Heart left ventricle (tissue), 16 donors: ENCODE measurements around the gene ATRN. TPM values are rescaled to one million over a fixed set of nuclear protein-coding genes. Genes with fewer than 3 reads are reported as not detected.

ENCODE experiments used
- ATAC-seq, 4 donors: fragments of 200-7000 bp; cut with Tn5 transposase; one replicate each; pipeline ENCODE4 v1.9.1; 2020 to 2022; ENCODE audit warnings: moderate library complexity in 4 of 4, mild to moderate bottlenecking in 3 of 4, moderate number of reproducible peaks in 1 of 4
- DNase-seq, 5 donors: peaks; one replicate each; pipeline ENCODE4 v3.0.0-alpha.2; 2020
- H3K27ac ChIP-seq, 12 donors: fragments of 200-600 bp; sonication (generic) in 4 of 12; one replicate each; pipeline versions ENCODE4 v1.5.0 to v1.8.0; 2016 to 2022; ENCODE audit warnings: mild to moderate bottlenecking in 2 of 12
- H3K27me3 ChIP-seq, 9 donors: fragments of 200-600 bp; sonication (generic) in 2 of 9; one replicate each; pipeline versions ENCODE4 v1.5.1 to v1.8.0; 2016 to 2022; ENCODE audit warnings: mild to moderate bottlenecking in 3 of 9
- H3K36me3 ChIP-seq, 9 donors: fragments of 200-600 bp; sonication (generic) in 2 of 9; one replicate each; pipeline versions ENCODE4 v1.5.0 to v1.8.0; 2018 to 2022; ENCODE audit warnings: mild to moderate bottlenecking in 2 of 9
- H3K4me1 ChIP-seq, 12 donors: fragments of 200-600 bp; sonication (generic) in 4 of 12; one replicate each; pipeline versions ENCODE4 v1.5.0 to v1.8.0; 2016 to 2022; ENCODE audit warnings: mild to moderate bottlenecking in 3 of 12
- H3K4me3 ChIP-seq, 12 donors: fragments of 200-600 bp; sonication (generic) in 4 of 12; one replicate each; pipeline versions ENCODE4 v1.5.0 to v1.8.0; 2017 to 2022; ENCODE audit warnings: mild to moderate bottlenecking in 9 of 12, moderate library complexity in 4 of 12
- H3K9me3 ChIP-seq, 12 donors: fragments of 200-600 bp; sonication (generic) in 4 of 12; one replicate each; pipeline versions ENCODE4 v1.5.0 to v1.8.0; 2016 to 2022; ENCODE audit warnings: mild to moderate bottlenecking in 1 of 12
- POLR2A ChIP-seq, 2 donors: fragments of 450-650 bp; IDR thresholded peaks; one replicate each; pipeline ENCODE4 v1.6.1; 2017; ENCODE audit warnings: antibody characterized with exemption in 2 of 2, mild to moderate bottlenecking in 2 of 2, moderate library complexity in 2 of 2
- WGBS, 4 donors: extraction: QIAGEN DNeasy Blood & Tissue Kit in 2 of 4; methylation state at CpG; one replicate each; pipeline versions ENCODE4 v1.1.5 to v1.1.7; 2013 to 2018; 5-methylcytosine and 5-hydroxymethylcytosine counted together
- intact Hi-C, 10 donors: fragments of 100-400 bp; cut with DNase I; formaldehyde crosslinking; loops; one replicate each; pipeline versions ENCODE4 v1.11.1 to v1.14.2; 2022
- polyA plus RNA-seq, 2 donors: library from polyadenylated mRNA; stranded (reverse); fragments of 200-250 nt; gene quantifications; one replicate each; pipeline ENCODE4 v1.2.3, GENCODE V29; 2013
- total RNA-seq, 9 donors: library from RNA; depleted of rRNA in 2 of 9; stranded (reverse); fragments of >200 nt in 2 of 9; fragmentation: NEBNext Ultra II Directional in 3 of 9; extraction: Animal tissue kit (Norgen Biotek cat#: 25700) in 3 of 9; gene quantifications; one replicate each; pipeline versions ENCODE4 v1.1.0 to v1.2.4, GENCODE V29; 2016 to 2023
- TF ChIP-seq, protein P1 (sequence below), 12 donors: fragments of 200-600 bp; sonication (generic) in 4 of 12; IDR thresholded peaks; one replicate each; pipeline versions ENCODE4 v1.5.0 to v1.8.0; 2018 to 2022; ENCODE audit warnings: antibody characterized with exemption in 12 of 12, mild to moderate bottlenecking in 5 of 12
- donor health status: ischemic (EF 13 %, LVEDD 7.1; RV severe dilation, severe dysfunction).
- donor health status: healthy with polysubstance abuse.
- donor health status: DM: no; HTN: yes; CAD: no.
- donor health status: DM: no; HTN: no; CAD: no.
- donor health status: ischemic (EF 25% LVEDD 6.9; RV normal size, moderate dysfunction).
- donor health status: ischemic (EF 25% LVEDD 5.7; RV mildly dilated, moderate dysfunction).
- donor health status: healthy.
- donor health status: DM: yes; HTN: yes; CAD: no.
- donor health status: ischemic (EF 35%, LVEDD 5.7; RV mildly dilated, moderate dysfunction).
- donor health status: nonischemic (EF 11% LVEDD 7.7; RV severe dilation, severe dysfunction).
- donor health status: DM: yes; HTN: yes; CAD: no.
- donor health status: PGD.
- donor health status: ischemic (EF 29% LVEDD 5.4; RV normal size, mild dysfunction).
- donor health status: nonischemic (EF 23%, LVEDD 6.1; RV moderate dilation, normal function).

The ATRN gene
- total and polyA plus RNA-seq, 11 donors = 4.8 to 44.7 (median 32.6) TPM

DNA sequence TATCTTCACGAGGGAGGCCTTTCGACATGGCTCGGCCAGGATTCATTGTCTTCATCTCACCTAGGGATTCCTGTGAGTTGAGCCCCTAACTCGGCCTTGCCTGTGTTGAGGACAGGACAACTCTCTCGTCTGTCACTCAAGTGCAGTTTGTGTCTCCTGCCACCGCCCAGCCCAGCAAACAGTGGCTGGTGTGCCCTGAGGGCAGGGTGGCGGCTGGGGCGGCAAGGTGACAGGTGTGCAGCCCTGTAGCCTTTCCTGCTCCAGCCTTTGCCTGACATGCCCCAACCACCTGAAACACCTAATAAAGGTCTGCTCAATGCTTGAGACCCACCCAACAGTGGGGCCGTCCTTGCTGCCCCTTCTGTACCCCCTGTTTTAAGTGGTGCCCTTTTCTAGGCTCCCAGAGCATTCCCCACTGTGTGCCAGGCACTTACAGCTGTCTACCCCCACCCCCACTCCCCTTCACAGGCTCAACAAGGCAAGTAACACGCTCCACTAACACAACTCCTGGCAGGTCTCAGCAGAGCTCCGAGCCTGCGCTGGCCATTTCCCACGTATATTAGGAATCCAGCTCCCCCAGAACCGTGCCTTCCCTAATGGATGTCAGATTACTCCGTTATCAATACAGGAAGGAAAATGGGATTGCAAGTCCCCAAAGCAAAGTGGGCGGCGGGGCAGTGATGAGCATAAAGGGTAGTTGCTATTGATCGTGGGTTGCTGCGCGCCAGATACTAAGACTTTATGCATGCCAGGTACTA is 174.7 kb downstream of the ATRN start:
- no peak overlapping the region for H3K4me3 ChIP-seq
- no peak overlapping the region for H3K27ac ChIP-seq
- peak in 1 of 4 donors; percentile 40 for ATAC-seq
- no peak for TF ChIP-seq POLR2A (IDR thresholded peaks at IDR 0.05)
- TF ChIP-seq, protein P1, sequence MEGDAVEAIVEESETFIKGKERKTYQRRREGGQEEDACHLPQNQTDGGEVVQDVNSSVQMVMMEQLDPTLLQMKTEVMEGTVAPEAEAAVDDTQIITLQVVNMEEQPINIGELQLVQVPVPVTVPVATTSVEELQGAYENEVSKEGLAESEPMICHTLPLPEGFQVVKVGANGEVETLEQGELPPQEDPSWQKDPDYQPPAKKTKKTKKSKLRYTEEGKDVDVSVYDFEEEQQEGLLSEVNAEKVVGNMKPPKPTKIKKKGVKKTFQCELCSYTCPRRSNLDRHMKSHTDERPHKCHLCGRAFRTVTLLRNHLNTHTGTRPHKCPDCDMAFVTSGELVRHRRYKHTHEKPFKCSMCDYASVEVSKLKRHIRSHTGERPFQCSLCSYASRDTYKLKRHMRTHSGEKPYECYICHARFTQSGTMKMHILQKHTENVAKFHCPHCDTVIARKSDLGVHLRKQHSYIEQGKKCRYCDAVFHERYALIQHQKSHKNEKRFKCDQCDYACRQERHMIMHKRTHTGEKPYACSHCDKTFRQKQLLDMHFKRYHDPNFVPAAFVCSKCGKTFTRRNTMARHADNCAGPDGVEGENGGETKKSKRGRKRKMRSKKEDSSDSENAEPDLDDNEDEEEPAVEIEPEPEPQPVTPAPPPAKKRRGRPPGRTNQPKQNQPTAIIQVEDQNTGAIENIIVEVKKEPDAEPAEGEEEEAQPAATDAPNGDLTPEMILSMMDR (IDR thresholded peaks at IDR 0.05) = no peak
- H3K36me3 ChIP-seq = peaks cover 0 to 94% (median 74%) of the 10 kb centered on the region in 9 donors
- intact Hi-C loops = no loop called here
- WGBS, 4 donors = 93 to 95% (median 93%) methylated on average over 20 of the region's 20 CpGs
- peaks cover 0 to 3% (median 0%) of the 10 kb centered on the region in 12 donors for H3K9me3 ChIP-seq
- no peaks in the 10 kb centered on the region for H3K27me3 ChIP-seq
- DNase-seq = no peak
- no peaks in the 10 kb centered on the region for H3K4me1 ChIP-seq

DNA sequence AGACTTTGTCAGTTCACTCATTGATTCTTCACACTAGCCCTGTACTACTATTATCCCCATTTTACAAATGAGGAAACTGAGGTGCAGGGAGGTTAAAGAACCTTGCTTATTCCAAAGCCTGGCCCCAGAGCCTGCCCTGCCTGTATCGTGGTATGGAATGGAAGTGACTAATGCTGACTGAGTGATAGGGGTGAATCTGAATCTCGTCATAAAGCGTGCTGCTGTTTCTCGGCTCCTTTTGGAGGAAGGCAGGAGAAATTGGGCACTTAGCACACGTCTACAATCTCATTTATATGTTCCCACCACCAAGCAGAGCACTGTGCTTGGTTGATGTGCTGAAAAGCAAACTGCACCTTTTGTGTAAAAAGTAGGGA is 175.2 kb downstream of the ATRN start:
- ATAC-seq = no peak
- Histone ChIP-seq H3K4me3 (no peak overlapping the region), H3K36me3 (peaks cover 0 to 90% (median 75%) of the 10 kb centered on the region in 9 donors), H3K27me3 (no peaks in the 10 kb centered on the region), H3K4me1 (no peaks in the 10 kb centered on the region), H3K27ac (no peak overlapping the region), H3K9me3 (no peaks in the 10 kb centered on the region)
- WGBS, 4 donors = 74 to 91% (median 83%) methylated on average over 5 of the region's 5 CpGs
- intact Hi-C loops = no loop called here
- no peak for DNase-seq
- TF ChIP-seq, protein P1 (IDR thresholded peaks at IDR 0.05) = no peak
- TF ChIP-seq POLR2A (IDR thresholded peaks at IDR 0.05) = no peak

DNA sequence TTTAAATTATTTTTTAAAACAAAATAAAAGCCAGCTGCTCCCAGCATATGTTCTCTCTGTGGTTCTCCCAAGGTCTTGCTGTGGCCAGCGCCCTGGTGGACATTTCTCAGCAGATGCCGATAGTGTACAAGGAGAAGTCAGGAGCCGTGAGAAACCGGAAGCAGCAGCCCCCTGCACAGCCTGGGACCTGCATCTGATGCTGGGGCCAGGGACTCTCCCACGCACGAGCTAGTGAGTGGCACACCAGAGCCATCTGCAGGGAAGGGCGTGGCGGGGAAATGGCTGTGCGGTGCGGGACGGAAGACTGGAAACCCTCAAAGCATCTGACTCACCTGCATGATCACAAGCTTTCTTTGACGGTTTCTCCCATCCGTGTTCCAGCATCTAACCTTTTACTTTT is 175.8 kb downstream of the ATRN start:
- ATAC-seq (no peak), DNase-seq (no peak)
- Histone ChIP-seq H3K4me1 (no peaks in the 10 kb centered on the region), H3K27me3 (no peaks in the 10 kb centered on the region), H3K4me3 (no peak overlapping the region), H3K27ac (no peak overlapping the region), H3K36me3 (peaks cover 0 to 85% (median 75%) of the 10 kb centered on the region in 9 donors), H3K9me3 (no peaks in the 10 kb centered on the region)
- TF ChIP-seq, protein P1 (IDR thresholded peaks at IDR 0.05) = no peak
- TF ChIP-seq POLR2A (IDR thresholded peaks at IDR 0.05) = no peak
- WGBS, 4 donors = 88 to 91% (median 90%) methylated on average over 13 of the region's 13 CpGs
- intact Hi-C loops = no loop called here

DNA sequence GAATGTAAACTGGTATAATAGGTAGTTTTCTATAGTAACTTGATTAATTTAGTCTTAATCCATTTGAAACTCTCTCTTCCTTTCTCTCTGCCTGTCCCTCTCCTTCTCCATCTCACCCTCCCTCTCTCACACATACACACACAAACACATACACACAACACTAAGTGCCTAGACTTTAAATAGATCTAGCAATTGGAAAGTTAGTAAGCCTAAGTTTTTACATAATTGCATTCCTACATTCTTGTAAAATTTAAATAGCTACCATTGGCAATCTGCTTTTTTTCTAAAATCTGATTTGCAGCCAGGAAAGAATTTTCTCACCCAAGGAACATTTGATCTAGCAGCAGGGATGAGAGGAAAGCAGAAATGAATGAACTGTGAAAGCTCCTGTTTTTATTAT is 176.7 kb downstream of the ATRN start:
- Histone ChIP-seq H3K4me1 (no peaks in the 10 kb centered on the region), H3K27me3 (no peaks in the 10 kb centered on the region), H3K36me3 (peaks cover 0 to 77% (median 69%) of the 10 kb centered on the region in 9 donors), H3K9me3 (no peaks in the 10 kb centered on the region), H3K4me3 (no peak overlapping the region), H3K27ac (no peak overlapping the region)
- ATAC-seq = no peak
- intact Hi-C loops = no loop called here
- DNase-seq = no peak
- TF ChIP-seq, protein P1 (IDR thresholded peaks at IDR 0.05) = no peak
- TF ChIP-seq POLR2A (IDR thresholded peaks at IDR 0.05) = no peak
